ENCODE results near the gene DLGAP3.
A peak's percentile ranks its signal among the peaks of the same experiment; 100 is the strongest.

Gene DLGAP3

DNA sequence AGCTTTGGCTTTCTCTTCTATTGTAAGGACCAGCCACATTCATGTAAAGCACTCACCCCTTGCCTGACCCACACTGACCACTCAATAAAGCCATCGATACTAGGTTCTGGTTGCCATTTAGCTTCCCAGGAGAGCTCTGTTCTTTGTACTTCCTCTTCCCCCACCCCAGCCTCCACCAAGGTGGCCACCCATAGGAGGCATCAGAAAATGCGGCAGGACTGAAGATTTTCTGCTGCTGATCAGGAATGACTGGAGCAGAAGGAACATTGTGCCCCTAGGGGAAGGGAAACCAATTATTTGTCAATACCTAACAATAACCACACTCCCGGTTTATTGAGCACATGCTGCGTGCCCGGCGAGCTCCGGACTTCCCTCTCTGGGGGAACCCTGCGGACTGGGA lies 64.7 kb downstream of the DLGAP3 start:
- DNase-seq = peak in 1 of 2 experiments; percentile 9

DNA sequence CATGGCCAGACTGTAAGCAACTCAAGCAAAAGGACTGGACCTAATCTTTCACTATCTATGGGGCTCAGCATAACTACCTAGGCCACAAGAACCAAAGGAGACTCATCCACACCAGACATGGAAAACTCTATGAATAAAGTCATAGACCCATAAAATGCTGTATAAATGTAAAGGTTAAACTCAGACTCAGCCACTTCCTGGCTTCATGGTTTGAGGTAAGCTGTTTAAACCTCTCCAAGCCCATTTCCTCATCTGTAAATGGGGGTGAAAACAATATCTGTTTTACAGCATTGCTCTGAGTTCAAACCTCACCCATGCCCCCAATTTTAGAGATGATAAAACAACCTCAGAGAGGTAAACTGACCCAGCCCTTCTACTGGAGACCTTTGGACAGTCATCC lies 65.9 kb downstream of the DLGAP3 start:
- no peak for DNase-seq

DNA sequence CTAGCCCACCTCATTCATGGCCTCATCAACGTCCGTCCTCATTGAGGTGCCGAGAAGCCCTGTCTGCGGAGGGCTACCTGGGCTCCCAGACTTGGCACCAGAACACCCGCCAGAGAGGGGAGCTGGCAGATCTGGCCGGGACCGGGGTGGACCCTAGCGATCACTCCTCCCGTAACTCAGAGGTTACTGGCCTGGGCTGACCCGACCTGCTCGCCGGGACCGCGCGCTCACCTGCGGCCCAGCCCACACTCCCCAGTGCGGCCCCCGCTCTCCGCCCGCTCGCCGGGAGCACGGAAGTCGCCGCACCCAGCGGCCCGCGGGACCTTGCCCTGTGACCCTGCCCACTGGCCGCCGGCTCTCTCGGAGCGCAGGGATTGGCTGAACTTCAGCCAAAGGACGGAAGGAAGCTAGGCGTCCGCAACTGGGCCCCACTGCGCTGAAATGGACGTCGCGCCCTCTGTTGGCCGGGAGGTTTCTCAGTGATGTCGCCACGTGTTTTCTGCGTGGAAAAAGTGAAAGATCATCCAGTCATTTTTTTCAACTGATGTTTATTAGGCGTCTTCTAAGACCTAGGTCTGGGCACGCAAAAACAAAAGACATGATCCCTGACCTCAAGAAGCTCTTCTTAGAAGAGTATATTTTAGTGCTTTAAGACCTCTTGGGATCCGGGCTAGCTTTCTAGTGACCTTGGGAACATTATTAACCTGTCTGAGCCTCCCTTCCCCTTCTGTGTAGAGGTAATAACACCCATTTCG lies 69.8 kb downstream of the DLGAP3 start, which contains the start of gene SMIM12:
TSS of gene SMIM12 (minus strand) at position 304 of the 755 bp plus-strand sequence. CDS start 3,772 bp downstream, outside the sequence.
- peak; percentile 86 to 91 for DNase-seq

DNA sequence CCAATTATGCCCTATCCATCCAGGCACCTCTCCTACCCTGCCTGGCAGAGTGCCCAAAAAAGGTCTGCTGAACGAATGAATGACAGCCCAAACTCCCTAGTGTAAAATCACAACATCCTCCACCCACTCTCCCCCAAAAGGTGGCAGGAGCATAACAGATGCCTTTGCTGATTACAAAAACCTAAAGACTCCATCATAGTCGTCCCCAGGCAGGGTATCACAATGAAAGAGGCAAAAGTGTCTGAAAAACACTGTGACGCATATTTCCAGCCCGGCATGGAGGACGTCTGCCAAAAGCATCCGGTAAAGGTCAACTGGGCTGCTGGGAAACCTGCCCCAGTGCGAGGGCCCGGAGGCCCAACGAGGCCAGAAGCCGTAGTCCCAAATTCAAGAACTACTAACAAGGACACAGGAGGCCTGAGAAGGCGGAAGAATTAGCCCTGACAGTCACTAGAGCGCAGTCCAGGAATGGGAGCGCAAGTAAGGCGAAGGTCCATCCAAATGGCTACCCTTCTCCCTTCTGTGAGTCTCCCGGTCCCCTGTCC lies 70.5 kb downstream of the DLGAP3 start:
- peak; percentile 26 to 29 for DNase-seq

DNA sequence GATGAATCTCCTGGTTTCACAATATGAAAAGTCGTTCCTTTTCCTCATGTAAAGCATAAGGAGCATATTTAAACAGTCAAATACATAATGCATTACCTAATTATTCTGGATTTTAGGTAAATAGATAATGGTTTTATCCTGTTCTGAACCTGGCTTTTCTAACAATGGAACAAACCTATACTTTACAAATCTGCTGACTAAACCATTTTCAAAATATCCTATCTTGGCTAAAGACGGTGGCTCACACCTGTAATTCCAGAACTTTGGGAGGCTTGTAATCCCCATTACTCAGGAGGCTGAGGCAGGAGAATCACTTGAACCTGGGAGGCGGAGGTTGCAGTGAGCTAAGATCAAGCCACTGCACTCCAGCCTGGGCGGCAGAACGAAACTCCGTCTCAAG lies 72.8 kb downstream of the DLGAP3 start:
- DNase-seq = no peak

DNA sequence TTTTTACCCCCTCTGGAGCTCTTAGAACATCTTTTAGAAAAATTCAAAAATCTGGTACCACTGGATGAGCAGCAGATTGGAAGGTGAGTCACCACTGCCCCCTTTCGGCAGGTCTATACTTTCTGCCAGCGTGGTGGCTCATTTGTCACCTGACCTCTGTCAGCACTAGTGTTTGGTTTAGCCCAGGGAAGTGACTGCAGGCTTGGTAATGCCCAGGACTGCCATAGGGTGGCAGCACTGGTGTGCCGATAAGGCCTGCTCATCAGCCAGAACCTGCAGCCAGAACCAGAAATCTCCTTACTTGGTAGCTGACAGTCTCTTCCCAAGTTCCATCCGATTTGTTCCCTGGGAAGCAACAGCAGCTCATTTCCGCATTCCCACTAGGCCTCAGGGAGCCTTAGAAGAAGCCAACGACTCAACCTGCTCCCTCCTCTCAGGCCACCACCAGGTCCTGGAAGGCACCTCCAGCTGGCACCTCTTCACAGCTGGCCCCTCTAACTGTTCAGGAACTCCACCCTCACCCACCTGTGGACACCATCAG lies 76.7 kb downstream of the DLGAP3 start:
- peak; percentile 96 to 97 for DNase-seq

DNA sequence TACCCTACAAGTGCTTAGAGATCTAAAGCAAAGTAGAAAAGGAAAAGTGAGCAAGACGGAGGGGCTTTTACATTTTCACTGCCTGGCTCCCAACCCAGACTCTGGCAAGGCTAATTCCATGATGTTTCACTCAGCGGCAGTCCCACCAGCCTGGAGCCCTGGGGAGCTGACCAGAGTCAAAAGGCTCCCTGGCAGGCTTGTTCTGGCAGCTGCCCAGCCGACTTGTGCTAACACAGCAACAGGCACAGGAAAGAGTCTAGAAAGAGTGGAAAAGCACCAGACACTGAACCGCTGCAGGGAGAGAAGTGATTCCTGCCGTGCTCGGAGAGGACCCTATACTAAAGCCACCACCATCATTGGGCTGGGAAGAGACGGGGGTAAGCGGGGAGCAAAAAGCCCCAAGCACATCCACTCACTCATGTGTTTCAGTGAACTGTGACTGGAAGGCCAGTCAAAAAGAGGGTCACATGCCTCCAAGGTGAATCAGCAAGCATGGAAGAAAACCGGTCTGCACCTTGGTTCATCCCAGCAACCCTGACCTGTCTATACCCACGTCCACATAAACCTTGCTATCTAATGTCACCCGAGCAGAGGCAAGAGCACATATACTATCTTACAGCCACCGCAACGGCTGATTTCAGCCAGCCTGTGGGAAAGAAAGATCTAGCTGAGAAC lies 77.9 kb downstream of the DLGAP3 start:
- no peak for DNase-seq

DNA sequence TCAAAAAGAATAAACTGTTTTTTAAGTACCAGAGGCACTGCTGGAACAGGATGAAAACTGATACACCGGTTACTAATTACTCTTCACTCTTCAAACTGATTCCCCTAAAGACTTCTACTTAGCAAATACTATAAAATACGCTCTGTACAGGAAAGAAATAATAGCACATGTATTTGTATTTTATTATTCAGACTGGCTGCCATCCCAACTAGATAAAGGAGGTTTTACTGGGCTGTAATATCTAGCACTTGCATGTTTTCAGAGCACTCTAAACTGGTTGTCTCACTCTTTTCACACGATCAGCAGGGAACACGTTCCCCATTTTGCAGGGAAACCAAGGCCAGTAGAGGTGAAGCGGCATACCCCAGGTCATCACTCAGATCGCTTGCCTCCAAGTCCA lies 79.1 kb downstream of the DLGAP3 start:
- DNase-seq = no peak

DNA sequence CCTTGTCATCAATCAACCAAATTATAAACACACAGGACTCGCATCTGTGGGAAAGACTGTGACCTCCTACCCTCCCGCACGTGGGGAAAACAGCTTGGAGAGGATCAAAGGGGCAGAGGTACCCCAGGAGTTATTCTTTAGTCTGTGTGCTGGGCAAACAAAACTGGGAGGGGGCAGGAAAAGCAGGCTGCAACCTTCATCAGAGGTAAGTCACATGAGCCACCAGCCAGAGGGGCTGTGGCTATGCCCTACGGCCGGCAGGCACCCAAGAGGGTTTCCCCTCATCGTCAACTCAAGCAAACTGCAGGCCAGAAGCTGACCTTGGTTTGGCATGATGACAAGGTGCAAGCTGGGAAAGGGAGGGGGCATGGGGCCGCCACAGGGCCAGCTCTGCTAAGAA lies 82.4 kb downstream of the DLGAP3 start:
- DNase-seq = no peak

DNA sequence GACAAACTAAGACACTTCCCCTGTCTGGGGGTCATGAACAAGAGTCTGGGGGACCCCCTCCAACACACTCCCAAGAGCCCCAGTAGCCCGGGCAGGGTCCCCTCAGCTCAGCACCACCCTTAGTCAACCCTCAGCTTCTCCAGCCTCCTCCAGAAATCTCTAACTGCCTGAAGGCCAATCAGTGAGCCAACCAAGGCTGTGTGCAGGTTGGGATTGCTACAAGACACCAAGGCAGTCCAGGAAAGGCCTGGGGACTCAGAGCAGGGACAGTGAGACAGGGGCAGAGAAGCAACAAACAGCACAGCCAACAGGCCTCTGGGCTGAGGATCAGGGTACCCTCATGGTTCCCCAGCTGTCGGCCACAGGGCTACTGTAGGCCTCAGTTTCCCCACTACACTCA lies 83.2 kb downstream of the DLGAP3 start:
- DNase-seq = no peak

DNA sequence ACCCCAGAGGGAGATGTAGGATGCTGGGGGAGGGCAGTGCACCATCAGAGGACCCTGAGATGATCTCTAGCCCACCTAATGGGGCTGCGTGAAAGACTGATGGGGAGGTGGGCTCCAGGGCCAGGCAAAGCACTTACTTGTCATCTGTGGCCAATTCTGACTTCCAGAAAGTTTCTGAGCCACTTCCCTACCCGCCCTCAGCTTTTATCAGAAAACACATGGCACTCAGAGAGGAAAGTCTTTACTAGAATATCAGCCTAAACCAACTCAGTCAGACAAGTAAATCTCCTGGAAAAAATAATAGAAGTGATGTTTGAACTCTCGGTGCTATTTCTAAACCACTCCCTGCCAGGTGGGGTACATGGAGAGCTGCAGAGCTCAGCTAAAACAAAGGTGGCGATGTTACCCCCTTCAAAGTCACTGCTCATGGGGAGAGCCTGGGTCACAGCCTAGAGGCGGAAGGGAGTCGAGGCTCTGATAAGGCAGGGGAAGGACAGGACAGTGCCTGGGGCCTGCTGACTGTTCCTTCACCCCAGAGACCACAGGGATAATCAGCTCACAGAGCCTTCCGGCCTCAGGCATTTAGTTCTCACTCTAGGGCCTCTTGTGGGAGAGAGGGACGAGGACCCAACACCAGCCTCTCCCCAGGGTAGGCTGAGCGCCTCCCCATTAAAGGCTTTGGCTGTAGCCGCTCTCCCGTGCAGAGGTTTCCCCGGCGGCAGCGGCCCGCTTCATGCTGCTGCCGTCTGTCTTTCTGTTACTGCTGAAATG lies 84.1 kb downstream of the DLGAP3 start:
- no peak for DNase-seq

DNA sequence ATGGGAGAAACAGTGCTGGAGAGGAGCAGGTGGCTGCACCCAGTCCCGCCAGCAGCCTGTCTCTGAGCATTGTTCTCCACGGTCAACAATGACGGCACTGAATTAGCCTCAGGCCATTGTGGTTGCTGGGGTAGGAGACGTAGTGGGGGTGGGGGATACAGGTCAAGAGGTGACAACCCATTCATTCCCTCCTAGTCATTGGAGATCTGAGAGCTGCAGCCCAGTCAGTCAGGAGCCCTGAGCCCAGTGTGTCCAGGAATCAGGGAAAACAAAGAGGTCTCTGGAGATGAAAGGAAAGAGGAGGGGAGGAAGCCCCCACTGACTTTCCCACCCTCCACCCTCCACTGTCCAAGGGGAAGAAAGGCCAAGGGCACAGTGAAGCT lies 85.2 kb downstream of the DLGAP3 start:
- no peak for DNase-seq

DNA sequence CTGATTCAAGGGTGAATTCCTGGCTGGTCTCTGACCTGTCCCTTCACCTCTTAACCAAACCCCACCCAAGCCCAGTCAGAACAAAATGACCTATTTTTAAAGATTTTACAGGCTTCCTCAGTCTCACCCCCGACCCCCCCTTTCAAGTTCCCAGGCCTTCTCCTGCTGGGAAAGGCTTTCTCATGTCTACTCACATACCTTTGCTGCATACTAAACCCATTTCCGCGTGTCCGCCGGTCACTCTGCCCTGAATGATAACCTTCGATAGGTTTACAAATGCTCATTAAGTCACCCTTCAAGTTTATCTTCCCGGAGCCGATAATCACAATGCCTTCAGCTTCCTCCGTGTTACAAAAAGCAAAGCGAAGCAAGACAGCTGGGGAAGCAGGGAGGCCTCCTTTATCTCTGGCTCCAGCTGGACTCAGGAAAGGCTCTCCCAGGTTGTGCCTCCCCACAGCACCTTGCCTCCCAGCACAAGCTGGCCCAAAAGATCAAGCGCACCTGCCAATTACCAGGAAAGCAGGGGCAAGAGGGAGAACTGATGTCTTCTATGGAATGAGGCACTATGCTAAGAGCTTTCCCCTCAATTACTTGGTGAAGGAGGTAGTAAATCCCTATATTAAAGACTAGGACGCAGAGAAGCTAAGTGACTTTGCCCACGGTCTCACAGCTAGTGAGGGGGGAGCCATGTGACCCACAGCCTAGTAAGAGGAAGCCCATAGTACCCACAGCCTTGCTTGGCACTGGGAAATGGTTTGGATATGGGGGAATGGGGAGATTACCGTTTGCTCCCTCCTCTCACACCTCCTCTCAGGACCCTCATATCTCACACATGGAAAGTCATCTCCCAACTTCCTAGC lies 85.8 kb downstream of the DLGAP3 start:
- DNase-seq = no peak

DNA sequence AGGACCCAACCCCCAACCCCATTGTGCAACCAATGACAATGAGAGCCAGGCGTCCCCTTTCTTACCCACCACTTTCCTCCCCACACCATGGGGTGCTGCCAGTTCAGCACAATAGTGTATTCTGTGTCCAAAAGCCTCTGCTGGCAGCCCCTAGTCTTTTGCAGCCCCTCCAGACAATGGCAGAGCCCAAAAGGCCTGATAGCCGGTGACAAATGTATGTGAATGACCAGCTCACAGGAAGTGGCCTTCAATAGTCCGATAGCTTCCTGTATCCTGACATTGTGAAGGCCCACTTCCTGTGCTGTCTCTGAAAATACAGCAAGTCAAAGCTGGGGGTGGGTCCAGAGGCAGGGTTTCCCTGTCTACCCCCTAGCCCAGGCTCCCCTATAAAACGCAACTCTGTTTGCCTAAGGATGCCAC lies 86.5 kb downstream of the DLGAP3 start:
- DNase-seq = no peak

DNA sequence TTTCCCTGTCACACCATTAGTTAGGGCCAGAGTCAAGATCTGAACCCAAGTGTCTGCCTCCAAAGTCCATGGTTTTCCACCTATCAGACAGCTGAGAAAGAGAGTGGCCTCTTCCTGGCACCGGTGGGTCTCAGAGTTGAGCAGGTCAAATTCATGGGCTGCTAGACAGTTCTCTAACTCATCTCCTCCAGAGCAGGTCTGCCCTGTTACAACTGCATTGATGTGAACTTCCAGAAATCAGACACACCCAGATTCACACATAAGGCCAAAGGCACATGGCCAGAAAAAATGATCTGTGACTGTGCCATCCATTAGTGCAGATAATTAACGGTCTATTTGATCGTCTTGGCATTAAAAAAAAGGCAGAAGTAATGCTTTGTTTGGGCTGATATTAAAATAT lies 87.4 kb downstream of the DLGAP3 start:
- no peak for DNase-seq

DNA sequence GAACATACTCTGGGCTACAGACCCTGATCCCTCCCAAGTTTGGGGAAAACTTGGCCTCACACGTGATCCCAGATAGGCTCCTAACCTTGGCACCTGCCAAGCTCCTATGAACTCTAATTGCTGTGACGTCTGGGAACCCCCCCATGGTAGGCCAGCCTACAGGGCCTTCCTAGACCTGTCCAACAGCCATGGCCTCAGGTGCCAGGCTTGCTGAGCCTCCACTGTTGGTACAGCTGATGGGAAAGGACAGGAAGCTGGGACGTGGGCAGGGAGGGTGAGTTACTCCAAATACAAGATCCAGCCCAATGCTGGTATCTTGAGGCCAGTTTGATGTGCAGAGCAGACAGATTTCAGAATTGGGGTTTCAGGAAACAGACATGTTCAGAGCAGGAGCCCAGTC lies 89.0 kb downstream of the DLGAP3 start:
- no peak for DNase-seq

DNA sequence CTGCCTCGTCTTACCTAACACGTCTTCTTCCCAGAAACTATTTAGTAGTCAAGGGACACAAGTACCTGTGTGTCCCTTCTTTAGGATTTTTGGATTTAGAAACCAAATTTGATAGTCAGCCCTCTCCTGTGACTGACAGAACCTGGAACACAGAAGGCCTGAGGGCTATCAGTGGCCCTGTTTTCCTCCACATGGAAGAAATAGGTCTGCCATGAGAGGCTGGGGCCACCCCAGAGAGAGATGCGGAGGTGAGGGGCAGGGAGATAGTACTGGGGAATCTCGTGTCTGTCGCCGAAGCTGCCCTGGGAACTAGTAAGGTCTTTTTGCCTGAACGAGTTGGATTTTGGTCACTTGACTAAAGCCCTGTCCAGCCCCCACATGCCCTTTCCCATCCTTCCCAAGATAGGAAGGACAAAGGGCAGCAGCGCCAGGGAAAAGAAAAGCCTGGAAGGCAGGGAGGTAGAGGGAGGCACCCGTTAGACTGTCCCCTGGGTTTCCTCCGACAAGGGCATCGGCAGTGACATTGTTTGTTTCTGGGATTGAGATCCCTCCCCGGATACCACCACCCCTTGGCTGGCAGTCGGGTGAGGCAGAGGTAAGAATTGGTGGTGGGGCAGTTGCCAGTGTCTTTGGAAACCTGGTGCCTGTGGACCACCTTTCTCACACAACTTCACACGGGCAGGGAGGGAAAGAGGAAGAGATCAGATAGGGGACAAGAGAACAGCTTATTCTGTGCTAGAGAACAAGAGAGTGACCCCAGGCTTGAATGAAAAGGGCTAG lies 89.7 kb downstream of the DLGAP3 start:
- no peak for DNase-seq

DNA sequence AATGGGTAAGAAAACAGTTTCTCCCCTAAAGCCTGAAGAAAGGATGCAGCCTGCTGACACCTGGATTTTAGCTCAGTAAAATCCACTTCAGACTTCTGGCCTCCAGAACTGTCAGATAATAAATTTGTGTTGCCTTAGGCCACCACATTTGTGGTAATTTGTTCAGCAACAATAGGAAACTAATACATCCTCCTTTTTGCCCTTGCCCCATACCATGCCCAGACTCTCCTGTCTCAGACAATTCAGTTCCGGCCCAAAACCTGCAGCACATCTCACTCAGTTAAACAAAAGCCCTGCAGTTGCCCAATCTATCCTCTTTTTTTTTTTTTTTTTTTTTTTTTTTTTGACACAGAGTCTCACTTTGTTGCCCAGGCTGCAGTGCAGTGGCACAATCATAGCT lies 95.7 kb downstream of the DLGAP3 start:
- no peak for DNase-seq

DNA sequence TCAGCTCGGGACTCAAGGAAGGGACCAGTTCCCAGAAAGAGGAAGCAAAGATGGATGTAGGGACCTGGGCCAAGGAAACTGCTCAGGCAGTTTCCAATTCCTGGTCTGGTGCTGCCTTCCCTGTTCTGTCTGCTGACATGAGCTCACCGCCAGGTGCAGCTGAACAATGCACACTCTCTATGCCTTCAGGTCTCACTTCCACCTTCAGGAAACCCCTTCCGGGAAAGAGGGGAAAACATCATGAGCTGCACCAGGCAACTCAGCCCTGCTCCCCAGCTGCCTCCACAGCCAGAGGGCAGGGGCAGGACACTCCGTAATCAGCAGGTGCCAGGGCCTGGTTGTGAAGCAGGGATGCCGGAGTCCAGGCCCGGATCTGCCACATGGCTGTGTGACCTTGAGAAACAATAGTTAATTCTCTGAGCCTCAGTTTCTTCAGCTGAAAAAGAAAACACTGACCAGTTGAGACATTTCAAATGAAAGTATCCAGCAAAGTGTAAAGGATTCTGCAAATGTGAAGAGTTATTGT lies 97.7 kb downstream of the DLGAP3 start:
- no peak for DNase-seq

DNA sequence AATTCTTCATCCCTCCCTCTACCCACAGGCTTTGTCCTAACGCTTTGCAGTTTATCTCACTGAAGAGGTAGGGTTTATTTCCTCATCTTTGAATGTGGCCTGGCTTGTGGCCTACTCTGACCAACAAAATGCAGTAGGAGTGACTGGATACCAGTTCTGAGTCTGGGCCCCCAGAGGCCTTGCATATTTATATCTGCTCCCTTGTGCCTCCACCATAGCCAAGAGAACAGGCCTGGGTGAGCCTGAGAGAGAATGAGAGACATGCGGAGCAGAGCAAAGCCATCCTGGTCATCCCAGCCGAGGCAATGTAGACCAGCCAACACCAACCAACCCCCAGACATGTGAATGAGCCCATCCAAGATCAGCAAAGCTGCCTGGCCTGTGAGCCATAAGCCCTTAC lies 100.2 kb downstream of the DLGAP3 start:
- DNase-seq = no peak

DNA sequence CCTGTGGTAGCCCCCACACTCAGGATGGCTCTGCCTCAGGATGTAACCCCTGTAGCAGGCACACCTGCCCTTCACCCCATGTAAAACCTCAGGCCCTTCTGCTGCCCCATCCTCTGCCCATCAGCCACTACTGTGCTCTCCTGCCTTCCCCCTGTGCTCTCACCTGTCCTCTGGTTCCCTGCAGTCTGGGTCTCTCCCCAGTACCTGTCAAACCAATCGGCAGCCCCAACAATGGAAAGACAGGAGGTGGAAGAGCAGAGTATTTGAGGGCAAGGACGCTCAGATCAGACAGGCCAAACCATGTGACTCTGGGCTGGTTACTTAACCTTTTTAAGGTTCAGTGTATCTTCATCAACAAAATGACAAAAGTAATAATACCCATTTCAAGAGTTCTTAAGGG lies 100.8 kb downstream of the DLGAP3 start:
- DNase-seq = no peak

Data from Kasumi-1 (cell line).